22Rv1 (cell line): ENCODE data around the gene DMD.

Source experiments
- ZFX ChIP-seq: fragments of 450-650 bp; IDR thresholded peaks from 2 replicates; pipeline ENCODE4 v1.6.1; 2017; ENCODE audit warnings: antibody characterized with exemption, borderline replicate concordance
- TF ChIP-seq, protein P1 (sequence below): fragments of 450-650 bp; IDR thresholded peaks from 2 replicates; pipeline ENCODE4 v1.5.1; 2017; ENCODE audit warnings: mild to moderate bottlenecking

DNA sequence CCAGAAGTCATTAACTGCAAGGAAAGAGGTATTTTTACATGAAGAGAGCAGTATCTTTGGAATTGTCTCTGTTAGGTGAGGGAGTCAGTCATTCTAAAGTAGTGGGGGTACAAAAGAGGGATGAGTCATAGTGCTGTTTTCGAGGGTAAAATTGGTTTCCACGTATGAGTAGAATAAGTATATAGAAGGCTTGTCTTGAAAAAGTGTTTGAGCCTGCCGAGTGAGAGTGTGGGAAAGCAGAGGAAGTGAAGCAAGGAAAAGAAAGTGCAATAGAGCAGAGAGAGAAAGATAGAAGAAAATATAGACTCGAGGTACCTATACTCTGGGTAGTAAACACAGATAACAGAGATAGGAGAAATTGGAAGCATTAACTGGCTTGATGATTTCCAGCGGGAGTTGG is 696.4 kb downstream of the DMD start:
- TF ChIP-seq, protein P1, sequence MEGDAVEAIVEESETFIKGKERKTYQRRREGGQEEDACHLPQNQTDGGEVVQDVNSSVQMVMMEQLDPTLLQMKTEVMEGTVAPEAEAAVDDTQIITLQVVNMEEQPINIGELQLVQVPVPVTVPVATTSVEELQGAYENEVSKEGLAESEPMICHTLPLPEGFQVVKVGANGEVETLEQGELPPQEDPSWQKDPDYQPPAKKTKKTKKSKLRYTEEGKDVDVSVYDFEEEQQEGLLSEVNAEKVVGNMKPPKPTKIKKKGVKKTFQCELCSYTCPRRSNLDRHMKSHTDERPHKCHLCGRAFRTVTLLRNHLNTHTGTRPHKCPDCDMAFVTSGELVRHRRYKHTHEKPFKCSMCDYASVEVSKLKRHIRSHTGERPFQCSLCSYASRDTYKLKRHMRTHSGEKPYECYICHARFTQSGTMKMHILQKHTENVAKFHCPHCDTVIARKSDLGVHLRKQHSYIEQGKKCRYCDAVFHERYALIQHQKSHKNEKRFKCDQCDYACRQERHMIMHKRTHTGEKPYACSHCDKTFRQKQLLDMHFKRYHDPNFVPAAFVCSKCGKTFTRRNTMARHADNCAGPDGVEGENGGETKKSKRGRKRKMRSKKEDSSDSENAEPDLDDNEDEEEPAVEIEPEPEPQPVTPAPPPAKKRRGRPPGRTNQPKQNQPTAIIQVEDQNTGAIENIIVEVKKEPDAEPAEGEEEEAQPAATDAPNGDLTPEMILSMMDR: no peak
- TF ChIP-seq ZFX: no peak
